Ishikawa (cell line): ENCODE results near the gene SLC9A1.

Experiments
- CEBPB ChIP-seq: IDR thresholded peaks from 2 replicates; pipeline ENCODE4 v1.6.1; 2012
- EP300 ChIP-seq: IDR thresholded peaks from 2 replicates; pipeline ENCODE4 v1.6.1; 2012; ENCODE audit warnings: borderline replicate concordance
- TAF1 ChIP-seq: IDR thresholded peaks from 2 replicates; pipeline ENCODE4 v1.6.1; 2012; ENCODE audit warnings: low read depth, mild to moderate bottlenecking

GRCh38 chr1:27057389-27057788 lies 97.5 kb downstream of the SLC9A1 start:
- TF ChIP-seq TAF1 (no peak), EP300 (no peak), CEBPB (no peak)
